Right atrium auricular region (tissue), 2 donors: ENCODE data around the gene UBE2F. TPM values are rescaled to one million over a fixed set of nuclear protein-coding genes. Genes with fewer than 3 reads are reported as not detected.

ENCODE experiments used
- DNase-seq: peaks from one replicate; pipeline ENCODE4 v3.0.0-alpha.2; 2019; ENCODE audit warnings: low spot score
- H3K27ac ChIP-seq, 2 donors: fragments of 200-600 bp; sonication (generic); 1 replicate in 1 of 2; 2 replicates in 1 of 2; pipeline ENCODE4 v1.5.1; 2016 to 2019
- H3K27me3 ChIP-seq, 2 donors: fragments of 200-600 bp; sonication (generic); one replicate each; pipeline versions ENCODE4 v1.5.1 to v1.6.0; 2017 to 2019
- H3K36me3 ChIP-seq: fragments of 200-600 bp; sonication (generic); one replicate; pipeline ENCODE4 v1.5.1; 2016
- H3K4me1 ChIP-seq, 2 donors: fragments of 200-600 bp; sonication (generic); one replicate each; pipeline versions ENCODE4 v1.5.1 to v1.6.0; 2017 to 2019
- H3K4me3 ChIP-seq, 2 donors: fragments of 200-600 bp; sonication (generic); 1 replicate in 1 of 2; 2 replicates in 1 of 2; pipeline ENCODE4 v1.5.1; 2017 to 2019; ENCODE audit warnings: mild to moderate bottlenecking in 1 of 2, moderate library complexity in 1 of 2
- H3K9me3 ChIP-seq, 2 donors: fragments of 200-600 bp; sonication (generic); one replicate each; pipeline ENCODE4 v1.5.1; 2019
- CTCF ChIP-seq, 2 donors: fragments of 200-600 bp; sonication (generic); IDR thresholded peaks; one replicate each; pipeline ENCODE4 v1.5.1; 2019; ENCODE audit warnings: antibody characterized with exemption in 2 of 2
- total RNA-seq, 2 donors: library from RNA; depleted of rRNA; stranded (reverse); fragments of >200 nt; gene quantifications; one replicate each; pipeline ENCODE4 v1.1.0, GENCODE V29; 2016

The UBE2F gene
- total RNA-seq, 2 donors from 2014 or later, result 78.4 to 79.6 TPM

GRCh38 chr2:237951878-237952277 is 14.9 kb upstream of the UBE2F start:
- H3K4me1 ChIP-seq, result peaks cover 0 to 10% of the 10 kb centered on the region in 2 donors
- H3K4me3 ChIP-seq, result no peak overlapping the region
- no peak for TF ChIP-seq CTCF (IDR thresholded peaks at IDR 0.05)
- no peak overlapping the region for H3K27ac ChIP-seq
- H3K27me3 ChIP-seq, result peaks cover 0 to 6% of the 10 kb centered on the region in 2 donors
- no peaks in the 10 kb centered on the region for H3K9me3 ChIP-seq
- H3K36me3 ChIP-seq, result no peaks in the 10 kb centered on the region
- DNase-seq, result no peak

GRCh38 chr2:237952851-237953250 is 14.0 kb upstream of the UBE2F start:
- Histone ChIP-seq H3K4me3 (no peak overlapping the region), H3K4me1 (peaks cover 0 to 10% of the 10 kb centered on the region in 2 donors), H3K9me3 (no peaks in the 10 kb centered on the region), H3K27me3 (peaks cover 0 to 6% of the 10 kb centered on the region in 2 donors), H3K36me3 (no peaks in the 10 kb centered on the region), H3K27ac (no peak overlapping the region)
- no peak for TF ChIP-seq CTCF (IDR thresholded peaks at IDR 0.05)
- no peak for DNase-seq

GRCh38 chr2:237955640-237956401 is 11.0 kb upstream of the UBE2F start:
- Histone ChIP-seq H3K36me3 (no peaks in the 10 kb centered on the region), H3K4me1 (peaks cover 0 to 10% of the 10 kb centered on the region in 2 donors), H3K27ac (no peak overlapping the region), H3K27me3 (peaks cover 0 to 6% of the 10 kb centered on the region in 2 donors), H3K4me3 (peak overlapping the region; percentile 37 to 40), H3K9me3 (no peaks in the 10 kb centered on the region)
- no peak for TF ChIP-seq CTCF (IDR thresholded peaks at IDR 0.05)
- DNase-seq, result no peak

- TF ChIP-seq CTCF (IDR thresholded peaks at IDR 0.05), result no peak
- Histone ChIP-seq H3K4me3 (peak overlapping the region; percentile 37 to 40), H3K27me3 (peaks cover 0 to 6% of the 10 kb centered on the region in 2 donors), H3K36me3 (no peaks in the 10 kb centered on the region), H3K9me3 (no peaks in the 10 kb centered on the region), H3K4me1 (peaks cover 0 to 10% of the 10 kb centered on the region in 2 donors), H3K27ac (no peak overlapping the region)
- DNase-seq, result no peak
Measured at GRCh38 chr2:237956402-237956736, 10.4 kb upstream of the UBE2F start.

GRCh38 chr2:237961637-237962036 is 5.2 kb upstream of the UBE2F start:
- Histone ChIP-seq H3K4me3 (no peak overlapping the region), H3K36me3 (no peaks in the 10 kb centered on the region), H3K27me3 (no peaks in the 10 kb centered on the region), H3K4me1 (peaks cover 0 to 8% of the 10 kb centered on the region in 2 donors), H3K27ac (no peak overlapping the region), H3K9me3 (peaks cover 0 to 11% of the 10 kb centered on the region in 2 donors)
- no peak for TF ChIP-seq CTCF (IDR thresholded peaks at IDR 0.05)
- DNase-seq, result no peak
